HepG2 (cell line): Measurements from ENCODE around the gene RPLP1. TPM values are rescaled to one million over a fixed set of nuclear protein-coding genes. Genes with fewer than 3 reads are reported as not detected.

Experiments used
- ATAC-seq: fragments of 200-7000 bp; cut with Tn5 transposase; 3 replicates; pipeline ENCODE4 v1.9.1; 2020; ENCODE audit warnings: mild to moderate bottlenecking, moderate library complexity
- BruUV-seq: library from RNA; stranded (reverse); fragments of 400-500 nt; replicated peaks from 2 replicates; lab custom pipeline; 2021; lab: Mats Ljungman, UMichigan
- CTCF ChIA-PET: fragments of 300-600 bp; formaldehyde crosslinking; extraction: SDS; loops from one replicate; lab custom pipeline; 2021; ENCODE audit warnings: low total read pairs, inconsistent platforms, low intra/inter-chr PET ratio; lab: Yijun Ruan, JAX
- POLR2A ChIA-PET: fragments of 350-600 bp; sonication (Branson Sonifier 250); formaldehyde crosslinking; loops from one replicate; lab custom pipeline; 2020; ENCODE audit warnings: antibody characterized with exemption, inconsistent platforms; lab: Yijun Ruan, JAX
- DNase-seq: peaks from one replicate; pipeline ENCODE4 v3.0.0-alpha.2; 2015; ENCODE audit warnings: low spot score
- FAIRE-seq: peaks from 3 replicates; lab custom pipeline; 2011; peaks lifted over from hg19 to GRCh38; lab: Jason Lieb, UNC
- H2AFZ ChIP-seq: one replicate; pipeline ENCODE4 v1.6.1; 2011; ENCODE audit warnings: low read length, inconsistent platforms
- H3K27ac ChIP-seq: fragments of 300-600 bp; 3 replicates; pipeline ENCODE4 v1.8.0; 2011; ENCODE audit warnings: mixed run types, mild to moderate bottlenecking, mixed read lengths, low read length, inconsistent platforms; ENCODE audit not compliant: insufficient read depth; ENCODE audit errors: extremely low read length
- H3K27me3 ChIP-seq, 2 experiments: fragments of 200-600 bp in 1 of 2; 2 replicates in 1 of 2; 3 replicates in 1 of 2; pipeline versions ENCODE4 v1.6.0 to v1.8.0; 2011; ENCODE audit warnings: low read length in 2 of 2, mild to moderate bottlenecking in 2 of 2, moderate library complexity in 2 of 2, inconsistent platforms in 1 of 2; ENCODE audit not compliant: insufficient read depth in 2 of 2, control insufficient read depth in 1 of 2
- H3K36me3 ChIP-seq, 2 experiments: fragments of 200-600 bp in 1 of 2; replicated peaks in 1 of 2; 2 replicates in 1 of 2; 3 replicates in 1 of 2; pipeline versions ENCODE4 v1.5.1 to v1.8.0; 2011; ENCODE audit warnings: low read length in 2 of 2, inconsistent platforms in 1 of 2; ENCODE audit not compliant: insufficient read depth in 2 of 2, control insufficient read depth in 1 of 2
- H3K4me1 ChIP-seq: 2 replicates; pipeline ENCODE4 v1.5.1; 2012; ENCODE audit warnings: low read length, inconsistent platforms; ENCODE audit not compliant: insufficient read depth
- H3K4me2 ChIP-seq: 2 replicates; pipeline ENCODE4 v1.6.0; 2011; ENCODE audit warnings: low read depth, low read length, inconsistent platforms
- H3K4me3 ChIP-seq, 3 experiments: fragments of 200-600 bp in 1 of 3; sonication (generic), shearing (Covaris generic) in 1 of 3; replicated peaks in 1 of 3; 2 replicates each; pipeline ENCODE4 v1.5.1; 2011 to 2016; ENCODE audit warnings: low read length in 3 of 3, inconsistent platforms in 2 of 3, low read depth in 2 of 3, mild to moderate bottlenecking in 2 of 3, control low read depth in 1 of 3, mixed read lengths in 1 of 3; ENCODE audit not compliant: insufficient read depth in 1 of 3
- H3K79me2 ChIP-seq: one replicate; pipeline ENCODE4 v1.6.1; 2011; ENCODE audit warnings: low read length, inconsistent platforms; ENCODE audit not compliant: insufficient read depth
- H3K9ac ChIP-seq: 2 replicates; pipeline ENCODE4 v1.6.0; 2011; ENCODE audit warnings: mild to moderate bottlenecking, low read depth, low read length, inconsistent platforms; ENCODE audit not compliant: insufficient read depth
- H3K9me3 ChIP-seq: 2 replicates; pipeline ENCODE4 v1.5.1; 2012; ENCODE audit warnings: mild to moderate bottlenecking, low read length
- H4K20me1 ChIP-seq: 2 replicates; pipeline ENCODE4 v1.6.0; 2011; ENCODE audit warnings: inconsistent platforms, mild to moderate bottlenecking, low read length, moderate library complexity; ENCODE audit not compliant: insufficient read depth
- FOXA3 ChIP-seq: IDR thresholded peaks from 2 replicates; pipeline ENCODE4 v1.6.1; 2016; ENCODE audit warnings: missing genetic modification reagents, missing compliant biosample characterization
- FOXO1 ChIP-seq: sonication (generic); formaldehyde crosslinking; IDR thresholded peaks from 2 replicates; pipeline ENCODE4 v1.4.0; 2020; ENCODE audit warnings: missing genetic modification reagents
- IRF1 ChIP-seq: sonication (generic); formaldehyde crosslinking; IDR thresholded peaks from 2 replicates; pipeline ENCODE4 v1.4.0; 2020; ENCODE audit warnings: low read depth, mild to moderate bottlenecking, missing genetic modification reagents
- PREB ChIP-seq: sonication (generic); formaldehyde crosslinking; IDR thresholded peaks from 2 replicates; pipeline ENCODE4 v1.4.0; 2020; ENCODE audit warnings: missing genetic modification reagents
- SNAI1 ChIP-seq: sonication (generic); formaldehyde crosslinking; IDR thresholded peaks from 2 replicates; pipeline ENCODE4 v1.5.0; 2020; ENCODE audit warnings: mild to moderate bottlenecking, missing genetic modification reagents, borderline replicate concordance
- ZNF160 ChIP-seq: sonication (generic); formaldehyde crosslinking; IDR thresholded peaks from 2 replicates; pipeline ENCODE4 v1.8.0; 2022; ENCODE audit warnings: mild to moderate bottlenecking, inconsistent platforms, missing genetic modification reagents
- ZNF274 ChIP-seq: sonication (generic); formaldehyde crosslinking; IDR thresholded peaks from 2 replicates; pipeline ENCODE4 v1.5.1; 2020; ENCODE audit warnings: mild to moderate bottlenecking, missing genetic modification reagents
- WGBS: methylation state at CpG from one replicate; pipeline ENCODE4 v1.1.6; 2017; ENCODE audit warnings: low lambda C conversion rate; 5-methylcytosine and 5-hydroxymethylcytosine counted together
- in situ Hi-C: cut with HindIII; loops from 2 replicates; pipeline ENCODE4 v1.10.0; 2017; ENCODE audit warnings: low pct_unique_long_range_greater_than_20kb; ENCODE audit not compliant: extremely low pct_ligation_motif_present
- intact Hi-C: fragments of 100-400 bp; cut with micrococcal nuclease; formaldehyde crosslinking; loops from one replicate; pipeline ENCODE4 v1.10.0; 2022; ENCODE audit not compliant: unreplicated experiment
- polyA plus RNA-seq, 8 experiments: library from polyadenylated mRNA; depleted of rRNA in 3 of 8; stranded (reverse) in 7 of 8; unstranded in 1 of 8; fragments of >200 nt; fragmentation: Illumina TruSeq in 4 of 8; extraction: Trizol in 4 of 8; gene quantifications; 2 replicates each; pipeline versions ENCODE4 v1.2.1 to v1.2.3, GENCODE V29; 2011 to 2016; ENCODE audit warnings: low read depth in 4 of 8, missing spikeins in 1 of 8, mixed read lengths in 1 of 8; ENCODE audit not compliant: insufficient read depth in 1 of 8
- total RNA-seq, 5 experiments: library from RNA; depleted of rRNA; stranded (reverse); fragments of >200 nt; fragmentation: Illumina TruSeq; extraction: Trizol; gene quantifications; 2 replicates each; pipeline ENCODE4 v1.2.3, GENCODE V29; 2016; ENCODE audit warnings: low read depth in 1 of 5

RPLP1 gene
- total and polyA plus RNA-seq, 2 of the 13 experiments (the other 11 are each of a cell fraction or from before 2014, with no cell fraction given) = 817 to 929 TPM

- no peaks in the 10 kb centered on the region for H3K27me3 ChIP-seq
- intact Hi-C loops = no loop called here
- TF ChIP-seq SNAI1 (CRISPR knock-in tag) (no peak), FOXO1 (CRISPR knock-in tag) (no peak), PREB (CRISPR knock-in tag) (no peak), ZNF274 (CRISPR knock-in tag) (no peak), FOXA3 (no peak), ZNF160 (CRISPR knock-in tag) (no peak), IRF1 (CRISPR knock-in tag) (no peak)
- TF ChIP-seq, all 625 proteins: peak for 0
- ATAC-seq = no peak
- no peaks in the 10 kb centered on the region for H3K9me3 ChIP-seq
- in situ Hi-C loops = no loop called here
- no peak for FAIRE-seq
- ChIA-PET POLR2A (no interaction called here), CTCF (no interaction called here)
- H2AFZ ChIP-seq = no peak overlapping the region
- no peak overlapping the region for H3K4me3 ChIP-seq
- peaks cover 10 to 64% of the 10 kb centered on the region in 2 experiments for H3K36me3 ChIP-seq
- H3K27ac ChIP-seq = no peak overlapping the region
- WGBS = 94% methylated on average over 4 of the region's 4 CpGs
- H3K79me2 ChIP-seq = peaks cover 3% of the 10 kb centered on the region
- H4K20me1 ChIP-seq = no peaks in the 10 kb centered on the region
- no peak for DNase-seq
- BruUV-seq = no TSS peak
- no peak overlapping the region for H3K9ac ChIP-seq
- H3K4me1 ChIP-seq = peaks cover under 1% of the 10 kb centered on the region; the same call in 1 of the 2 replicates
- H3K4me2 ChIP-seq = no peak overlapping the region
These were observed 30.2 kb upstream of the RPLP1 start for GRCh38 chr15:69422336-69422895.
